ENCODE measurements around the gene CCDC102B. TPM values are rescaled to one million over a fixed set of nuclear protein-coding genes. Genes with fewer than 3 reads are reported as not detected.

CCDC102B gene
- total and polyA plus RNA-seq, 2 of the 8 experiments (the other 6 are each of a cell fraction or from before 2014, with no cell fraction given) = 0.80 to 1.1 TPM

- Histone ChIP-seq H2BK120ac (replicated peaks; ENCODE audit: low read depth, low read length) (no peak overlapping the region), H3K36me3 (ENCODE audit: control insufficient read depth in 2 of 4, insufficient read depth in 4 of 4, low read length in 3 of 4) (no peaks in the 10 kb centered on the region), H2AK5ac (ENCODE audit: low read depth, low read length) (no peak overlapping the region), H2BK5ac (ENCODE audit: low read depth, low read length) (no peak overlapping the region), H3K56ac (replicated peaks; ENCODE audit: insufficient read length, low read depth, low read length) (no peak overlapping the region), H2BK20ac (ENCODE audit: low read length) (no peak overlapping the region), H2BK15ac (ENCODE audit: low read length) (no peak overlapping the region), H4K20me1 (replicated peaks in 1 of 2; ENCODE audit: control insufficient read depth in 1 of 2, insufficient read depth in 2 of 2, low read length in 2 of 2) (no peaks in the 10 kb centered on the region), H3K4me1 (replicated peaks in 1 of 4; ENCODE audit: control insufficient read depth in 3 of 4, insufficient read depth in 4 of 4, low read length in 3 of 4) (peaks cover 0 to 2% (median 0%) of the 10 kb centered on the region in 4 experiments; a peak in 1 of 7 replicates), H4K91ac (replicated peaks; ENCODE audit: insufficient read length, low read length) (no peak overlapping the region), H3K79me1 (ENCODE audit: low read depth, low read length) (no peaks in the 10 kb centered on the region), H3K4me3 (ENCODE audit: extremely low read depth in 1 of 4, insufficient read depth in 2 of 4, low read depth in 3 of 4, low read length in 4 of 4) (no peak overlapping the region), H2BK12ac (ENCODE audit: low read depth, low read length) (no peak overlapping the region), H3K9ac (replicated peaks in 1 of 4; ENCODE audit: extremely low read depth in 1 of 4, low read depth in 3 of 4, low read length in 3 of 4) (no peak overlapping the region), H2AFZ (ENCODE audit: low read length) (no peak overlapping the region), H3K27me3 (replicated peaks in 1 of 4; ENCODE audit: control insufficient read depth in 3 of 4, extremely low read depth in 1 of 4, insufficient read depth in 3 of 4, low read length in 3 of 4) (no peaks in the 10 kb centered on the region), H4K5ac (ENCODE audit: insufficient read length, low read depth, low read length) (no peak overlapping the region), H3K14ac (ENCODE audit: insufficient read length) (no peak overlapping the region), H3K23me2 (ENCODE audit: low read depth, low read length) (no peaks in the 10 kb centered on the region), H3K18ac (ENCODE audit: extremely low read depth, low read length) (no peak overlapping the region; the same call in 1 of the 2 replicates), H3K79me2 (ENCODE audit: control insufficient read depth in 1 of 2, insufficient read depth in 2 of 2, low read length in 2 of 2) (no peaks in the 10 kb centered on the region), H3K27ac (ENCODE audit: low read depth, low read length) (no peak overlapping the region), H4K8ac (ENCODE audit: extremely low read depth, insufficient read depth, low read length) (no peak overlapping the region), H3K4me2 (ENCODE audit: insufficient read depth in 1 of 2, low read depth in 2 of 2, low read length in 2 of 2) (no peak overlapping the region), H3K9me3 (ENCODE audit: insufficient read depth in 2 of 2, low read depth in 1 of 2, low read length in 1 of 2) (no peaks in the 10 kb centered on the region), H3K4ac (replicated peaks; ENCODE audit: insufficient read length, low read depth, low read length) (no peak overlapping the region), H3K23ac (ENCODE audit: insufficient read length) (no peak overlapping the region)
- TF ChIP-seq EP300 (IDR thresholded peaks at IDR 0.05; ENCODE audit: borderline replicate concordance in 1 of 2, low read depth in 2 of 2, low read length in 2 of 2) (no peak), CTBP2 (IDR thresholded peaks at IDR 0.05; ENCODE audit: borderline replicate concordance, insufficient read depth, insufficient read length, low read length) (no peak), EGR1 (IDR thresholded peaks at IDR 0.05; ENCODE audit: borderline replicate concordance, low read depth, low read length) (no peak), TAF1 (IDR thresholded peaks at IDR 0.05; ENCODE audit: low read depth, low read length) (no peak), JUND (IDR thresholded peaks at IDR 0.05; ENCODE audit: low read length) (no peak), GTF2F1 (IDR thresholded peaks at IDR 0.05; ENCODE audit: borderline replicate concordance, low read depth, low read length) (no peak), CBX8 (IDR thresholded peaks at IDR 0.05; ENCODE audit: borderline replicate concordance, low read depth, low read length) (no peak), SP4 (IDR thresholded peaks at IDR 0.05; ENCODE audit: low read length) (no peak), SP2 (IDR thresholded peaks at IDR 0.05; ENCODE audit: low read length) (no peak), USF2 (IDR thresholded peaks at IDR 0.05; ENCODE audit: low read length) (no peak)
- FAIRE-seq (no peak), DNase-seq (ENCODE audit: low read depth in 1 of 2, low spot score in 2 of 2) (no peak)
- ChIA-PET CTCF (ENCODE audit: partially characterized antibody) (interaction anchor here (0.6 to 2.0 kb wide), 3 partner anchors 18 to 925 kb away, joined by 3 to 5 read pairs (median 3); no protein-coding TSS in a partner anchor), POLR2A (ENCODE audit: partially characterized antibody) (no interaction called here)
Measured at GRCh38 chr18:68841301-68841700, 43.4 kb downstream of the CCDC102B start.
